Psoas muscle (tissue), 8 donors: ENCODE results near the gene OR13A1. TPM values are rescaled to one million over a fixed set of nuclear protein-coding genes. Genes with fewer than 3 reads are reported as not detected.
"Not testable (repeated sequence)": the region's sequence is repeated elsewhere in the genome, so short reads cannot be mapped to it uniquely, and the experiment has no call there.

Source experiments
- ATAC-seq, 4 donors: fragments of 200-7000 bp; cut with Tn5 transposase; one replicate each; pipeline ENCODE4 v1.9.1; 2020; ENCODE audit warnings: moderate library complexity in 3 of 4, mild to moderate bottlenecking in 2 of 4
- DNase-seq, 2 donors: peaks; one replicate each; pipeline ENCODE4 v3.0.0-alpha.2; 2020
- H3K27ac ChIP-seq: fragments of 200-600 bp; one replicate; pipeline ENCODE4 v1.8.0; 2022
- H3K27me3 ChIP-seq, 3 donors: fragments of 200-600 bp in 1 of 3; one replicate each; pipeline versions ENCODE4 v1.6.1 to v1.8.0; 2013 to 2022; ENCODE audit warnings: low read length in 2 of 3, mild to moderate bottlenecking in 2 of 3, moderate library complexity in 1 of 3; ENCODE audit not compliant: insufficient read depth in 3 of 3
- H3K36me3 ChIP-seq, 2 donors: fragments of 200-600 bp in 1 of 2; one replicate each; pipeline versions ENCODE4 v1.6.1 to v1.8.0; 2013 to 2022; ENCODE audit warnings: low read depth in 1 of 2, mild to moderate bottlenecking in 1 of 2, moderate library complexity in 1 of 2; ENCODE audit not compliant: insufficient read depth in 1 of 2
- H3K4me1 ChIP-seq: fragments of 200-600 bp; one replicate; pipeline ENCODE4 v1.8.0; 2022
- H3K4me3 ChIP-seq: fragments of 200-600 bp; one replicate; pipeline ENCODE4 v1.8.0; 2022; ENCODE audit warnings: mild to moderate bottlenecking
- H3K9me3 ChIP-seq: fragments of 200-600 bp; one replicate; pipeline ENCODE4 v1.8.0; 2022
- WGBS, 3 donors: extraction: QIAGEN DNeasy Blood & Tissue Kit; methylation state at CpG; one replicate each; pipeline versions ENCODE4 v1.1.6 to v1.1.7; 2013; 5-methylcytosine and 5-hydroxymethylcytosine counted together
- intact Hi-C, 2 donors: fragments of 100-400 bp; cut with DNase I; formaldehyde crosslinking; loops; one replicate each; pipeline versions ENCODE4 v1.11.0 to v1.14.2; 2022
- polyA plus RNA-seq, 3 donors: library from polyadenylated mRNA; stranded (reverse); fragments of 200-250 nt; gene quantifications; one replicate each; pipeline ENCODE4 v1.2.3, GENCODE V29; 2013
- total RNA-seq, 4 donors: library from RNA; stranded (reverse); fragmentation: NEBNext Ultra II Directional in 2 of 4; extraction: Animal tissue kit (Norgen Biotek cat#: 25700) in 2 of 4; gene quantifications; one replicate each; pipeline versions ENCODE4 v1.2.1 to v1.2.4, GENCODE V29; 2021 to 2023
- TF ChIP-seq, protein P1 (sequence below): fragments of 200-600 bp; IDR thresholded peaks from one replicate; pipeline ENCODE4 v1.8.0; 2022; ENCODE audit warnings: antibody characterized with exemption
- donor health status: healthy with polysubstance abuse.
- donor health status: DM: no; HTN: no; CAD: no; lungs with moderate emphysema.
- donor health status: Bipolar disorder and iron deficiency.
- donor health status: healthy.
- donor health status: DM: yes; HTN: yes; CAD: no.
- donor health status: DM: no; HTN: no; CAD: no.
- donor health status: DM: no; HTN: no; CAD: no.
- donor health status: DM: yes; HTN: yes; CAD: no.

Gene OR13A1
- total and polyA plus RNA-seq, 7 donors: not detected

DNA sequence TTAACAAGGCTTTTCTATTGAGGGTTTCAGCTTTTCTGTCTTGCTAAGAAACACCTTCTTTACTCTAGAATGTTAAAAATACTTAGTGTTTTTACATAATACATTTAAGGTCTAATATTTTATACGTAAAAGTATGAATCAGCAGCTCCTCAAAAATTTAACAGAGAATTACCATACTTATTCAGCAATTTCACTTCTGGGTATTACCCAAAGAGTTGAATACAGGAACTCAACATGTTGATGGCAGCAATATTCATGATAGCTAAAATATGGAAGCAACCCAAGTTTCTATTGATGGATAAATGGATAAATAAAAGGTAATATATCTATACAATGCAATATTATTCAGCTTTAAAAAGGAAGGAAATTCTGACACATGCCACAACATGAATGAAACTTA lies 9.7 kb upstream of the OR13A1 start:
- TF ChIP-seq, protein P1, sequence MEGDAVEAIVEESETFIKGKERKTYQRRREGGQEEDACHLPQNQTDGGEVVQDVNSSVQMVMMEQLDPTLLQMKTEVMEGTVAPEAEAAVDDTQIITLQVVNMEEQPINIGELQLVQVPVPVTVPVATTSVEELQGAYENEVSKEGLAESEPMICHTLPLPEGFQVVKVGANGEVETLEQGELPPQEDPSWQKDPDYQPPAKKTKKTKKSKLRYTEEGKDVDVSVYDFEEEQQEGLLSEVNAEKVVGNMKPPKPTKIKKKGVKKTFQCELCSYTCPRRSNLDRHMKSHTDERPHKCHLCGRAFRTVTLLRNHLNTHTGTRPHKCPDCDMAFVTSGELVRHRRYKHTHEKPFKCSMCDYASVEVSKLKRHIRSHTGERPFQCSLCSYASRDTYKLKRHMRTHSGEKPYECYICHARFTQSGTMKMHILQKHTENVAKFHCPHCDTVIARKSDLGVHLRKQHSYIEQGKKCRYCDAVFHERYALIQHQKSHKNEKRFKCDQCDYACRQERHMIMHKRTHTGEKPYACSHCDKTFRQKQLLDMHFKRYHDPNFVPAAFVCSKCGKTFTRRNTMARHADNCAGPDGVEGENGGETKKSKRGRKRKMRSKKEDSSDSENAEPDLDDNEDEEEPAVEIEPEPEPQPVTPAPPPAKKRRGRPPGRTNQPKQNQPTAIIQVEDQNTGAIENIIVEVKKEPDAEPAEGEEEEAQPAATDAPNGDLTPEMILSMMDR: no peak
- ATAC-seq: no peak
- Histone ChIP-seq H3K4me3 (no peak overlapping the region), H3K36me3 (no peaks in the 10 kb centered on the region), H3K27me3 (no peaks in the 10 kb centered on the region), H3K9me3 (peaks cover 6% of the 10 kb centered on the region), H3K27ac (no peak overlapping the region), H3K4me1 (no peaks in the 10 kb centered on the region)
- intact Hi-C loops: no loop called here
- WGBS, 3 donors: 75 to 79% (median 78%) methylated on average over 1 of the region's 1 CpG
- DNase-seq: no peak

DNA sequence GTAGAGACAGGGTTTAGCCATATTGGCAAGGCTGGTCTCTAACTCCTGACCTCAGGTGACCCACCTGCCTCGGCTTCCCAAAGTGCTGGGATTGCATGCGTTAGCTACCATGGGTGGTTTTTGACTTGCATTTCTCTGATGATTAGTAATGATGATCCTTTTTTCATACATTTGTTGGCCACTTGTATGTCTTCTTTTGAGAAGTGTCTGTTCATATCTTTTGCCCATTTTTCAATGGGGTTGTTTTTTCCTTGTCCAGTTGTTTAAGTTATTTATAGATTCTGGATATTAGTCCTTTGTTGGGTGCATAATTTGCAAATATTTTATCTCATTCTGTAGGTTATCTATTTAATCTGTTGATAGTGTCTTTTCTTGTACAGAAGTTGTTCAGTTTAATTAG lies 4.3 kb upstream of the OR13A1 start:
- ATAC-seq (no peak), DNase-seq (no peak)
- Histone ChIP-seq H3K4me3 (no peak overlapping the region), H3K9me3 (peaks cover 8% of the 10 kb centered on the region), H3K27me3 (no peaks in the 10 kb centered on the region), H3K36me3 (no peaks in the 10 kb centered on the region), H3K27ac (no peak overlapping the region), H3K4me1 (no peaks in the 10 kb centered on the region)
- TF ChIP-seq, protein P1: no peak
- intact Hi-C loops: no loop called here
- 82 to 90% (median 89%) methylated on average over 2 of the region's 2 CpGs for WGBS, 3 donors

DNA sequence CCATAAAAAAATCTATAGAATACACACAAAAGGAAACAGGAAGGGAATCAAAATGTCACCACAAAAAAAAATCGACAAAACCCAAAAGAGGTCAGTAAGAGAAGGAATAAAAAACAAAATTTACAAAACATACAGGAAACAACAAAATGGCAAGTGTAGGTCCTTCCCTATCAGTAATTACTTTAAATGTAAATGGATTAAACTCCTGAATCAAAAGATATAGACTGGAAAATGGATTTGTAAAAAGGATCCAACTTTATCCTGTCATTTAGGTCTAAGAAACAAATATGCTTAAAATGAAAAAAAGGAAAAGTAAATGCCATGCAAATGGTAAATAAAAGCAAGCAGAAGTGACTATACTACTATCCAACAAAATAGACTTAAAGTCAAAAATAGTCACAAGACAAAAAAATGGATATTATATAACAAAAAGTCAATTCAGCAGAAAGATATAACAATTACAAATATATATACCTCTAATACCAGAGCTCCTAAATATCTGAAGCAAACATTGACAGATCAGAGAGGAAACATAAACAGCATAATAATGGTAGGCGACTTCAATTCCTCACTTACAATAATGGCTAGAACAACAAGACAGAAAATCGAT lies 2.0 kb downstream of the OR13A1 start:
- WGBS, 3 donors: 78 to 94% (median 89%) methylated on average over 3 of the region's 3 CpGs
- no peak for DNase-seq
- H3K4me1 ChIP-seq: no peaks in the 10 kb centered on the region
- intact Hi-C loops: no loop called here
- TF ChIP-seq, protein P1: no peak
- H3K27ac ChIP-seq: no peak overlapping the region
- no peak overlapping the region for H3K4me3 ChIP-seq
- H3K27me3 ChIP-seq: no peaks in the 10 kb centered on the region
- H3K9me3 ChIP-seq: peaks cover 11% of the 10 kb centered on the region
- no peak for ATAC-seq
- H3K36me3 ChIP-seq: no peaks in the 10 kb centered on the region

DNA sequence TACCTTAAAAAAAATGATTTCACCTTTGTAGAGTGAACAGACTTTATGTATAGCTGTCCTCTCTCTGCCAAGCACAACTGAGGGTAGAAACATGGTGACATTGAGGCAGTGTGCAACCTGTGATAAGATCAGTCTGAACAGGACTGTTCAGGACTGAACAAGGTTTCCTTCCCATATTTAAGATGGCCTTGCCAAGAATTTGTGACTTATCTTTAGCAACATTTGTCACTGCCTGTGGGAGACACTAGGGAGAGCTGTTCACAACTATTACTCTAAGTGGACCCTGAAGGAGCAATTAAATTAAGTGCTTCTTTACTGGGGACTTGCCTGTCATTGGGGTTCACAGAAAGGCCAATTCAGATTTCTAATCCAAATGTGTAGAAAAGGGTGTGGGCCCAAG lies 6.7 kb downstream of the OR13A1 start:
- TF ChIP-seq, protein P1: no peak
- intact Hi-C loops: no loop called here
- Histone ChIP-seq H3K4me1 (no peaks in the 10 kb centered on the region), H3K27me3 (no peaks in the 10 kb centered on the region), H3K27ac (no peak overlapping the region), H3K36me3 (no peaks in the 10 kb centered on the region), H3K4me3 (no peak overlapping the region), H3K9me3 (peaks cover 3% of the 10 kb centered on the region)
- no peak for DNase-seq
- ATAC-seq: no peak

DNA sequence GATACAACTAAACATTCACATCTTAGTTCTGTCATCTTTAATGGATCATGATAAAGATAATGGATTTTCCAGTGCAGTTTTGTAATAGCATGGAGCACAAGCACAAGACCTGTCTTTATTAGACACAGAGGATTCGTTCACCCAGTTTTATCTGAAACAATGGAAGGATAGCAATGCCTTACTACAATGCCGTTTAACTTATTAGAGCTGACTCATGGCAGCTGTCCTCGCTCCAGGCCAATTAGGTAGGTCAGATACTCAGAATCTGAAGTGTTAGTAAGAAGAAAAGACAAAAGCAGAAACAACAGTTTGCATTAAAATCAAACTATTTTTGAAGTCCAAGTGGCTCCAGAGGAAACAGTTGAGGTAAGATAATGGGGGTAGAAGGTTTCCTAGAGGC lies 12.8 kb downstream of the OR13A1 start:
- TF ChIP-seq, protein P1: no peak
- Histone ChIP-seq H3K9me3 (no peaks in the 10 kb centered on the region), H3K4me3 (no peak overlapping the region), H3K27me3 (no peaks in the 10 kb centered on the region), H3K4me1 (no peaks in the 10 kb centered on the region), H3K27ac (no peak overlapping the region), H3K36me3 (no peaks in the 10 kb centered on the region)
- no peak for ATAC-seq
- 50 to 57% (median 51%) methylated on average over 3 of the region's 3 CpGs for WGBS, 3 donors
- intact Hi-C loops: no loop called here
- DNase-seq: no peak

DNA sequence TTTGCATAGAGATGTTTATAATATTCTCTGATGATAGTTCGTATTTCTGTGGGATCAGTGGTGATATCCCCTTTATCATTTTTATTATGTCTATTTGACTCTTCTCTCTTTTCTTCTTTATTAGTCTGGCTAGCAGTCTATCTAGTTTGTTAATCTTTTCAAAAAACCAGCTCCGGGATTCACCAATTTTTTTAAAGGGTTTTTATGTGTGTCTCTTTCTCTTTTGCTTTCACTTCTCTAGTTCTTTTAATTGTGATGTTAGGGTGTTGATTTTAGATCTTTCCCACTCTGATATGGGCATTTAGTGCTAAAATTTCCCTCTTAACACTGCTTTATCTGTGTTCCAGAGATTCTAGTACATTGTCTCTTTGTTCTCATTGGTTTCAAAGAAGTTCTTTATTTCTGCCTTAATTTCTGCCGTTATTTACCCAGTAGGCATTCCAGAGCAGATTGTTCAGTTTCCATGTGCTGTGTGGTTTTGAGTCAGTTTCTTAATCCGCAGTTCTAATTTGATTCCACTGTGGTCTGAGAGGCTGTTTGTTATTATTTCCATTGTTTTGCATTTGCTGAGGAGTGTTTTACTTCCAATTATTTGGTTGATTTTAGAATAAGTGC lies 17.0 kb downstream of the OR13A1 start:
- H3K9me3 ChIP-seq, H3K4me3 ChIP-seq, H3K27me3 ChIP-seq, ATAC-seq, H3K36me3 ChIP-seq, H3K4me1 ChIP-seq, intact Hi-C loops, DNase-seq, H3K27ac ChIP-seq: not testable (repeated sequence)
- 62 to 68% (median 65%) methylated on average over 4 of the region's 4 CpGs for WGBS, 3 donors
